Activated CD4-positive, alpha-beta T cell treated with anti-CD3 and anti-CD28 coated beads for 1 hour (primary cell): Measurements from ENCODE around the gene PPP1R18.
"Not testable (repeated sequence)": the region's sequence is repeated elsewhere in the genome, so short reads cannot be mapped to it uniquely, and the experiment has no call there.

Source experiments
- DNase-seq: peaks from one replicate; pipeline ENCODE4 v3.0.0-alpha.2; 2020

The PPP1R18 gene

GRCh38 chr6:30688569-30688968 lies 2.1 kb upstream of the PPP1R18 start:
- no peak for DNase-seq

GRCh38 chr6:30687659-30688431 lies 1.4 kb upstream of the PPP1R18 start:
- no peak for DNase-seq

- peak; percentile 59 for DNase-seq
Measured at GRCh38 chr6:30686908-30687658, 638 bp upstream of the PPP1R18 start.

GRCh38 chr6:30685157-30686008 lies 1.1 kb downstream of the PPP1R18 start:
- DNase-seq, result no peak

- DNase-seq, result no peak
Measured at GRCh38 chr6:30684386-30685156, 1.9 kb downstream of the PPP1R18 start.

- no peak for DNase-seq
Measured at GRCh38 chr6:30683980-30684338, 2.5 kb downstream of the PPP1R18 start.

GRCh38 chr6:30683183-30683979 lies 3.1 kb downstream of the PPP1R18 start:
- no peak for DNase-seq

- DNase-seq, result peak; percentile 76
Measured at GRCh38 chr6:30682143-30683117, 4.0 kb downstream of the PPP1R18 start.

GRCh38 chr6:30681766-30682142 lies 4.7 kb downstream of the PPP1R18 start:
- no peak for DNase-seq

- DNase-seq, result no peak
Measured at GRCh38 chr6:30679765-30680535, 6.5 kb downstream of the PPP1R18 start.

GRCh38 chr6:30678964-30679726 lies 7.3 kb downstream of the PPP1R18 start:
- DNase-seq, result peak; percentile 91

- DNase-seq, result no peak
Measured at GRCh38 chr6:30676660-30677285, 9.7 kb downstream of the PPP1R18 start.

GRCh38 chr6:30672445-30673253 lies 13.8 kb downstream of the PPP1R18 start, which contains the start of gene DHX16:
Gene DHX16, minus strand, starts transcription at chr6:30673006. Its CDS starts 165 bp downstream, at chr6:30672841.
- DNase-seq, result peak; percentile 78

GRCh38 chr6:30670760-30671527 lies 15.5 kb downstream of the PPP1R18 start:
- DNase-seq, result no peak

GRCh38 chr6:30666300-30666699 lies 20.1 kb downstream of the PPP1R18 start:
- DNase-seq, result not testable (repeated sequence)

GRCh38 chr6:30664994-30665767 lies 21.3 kb downstream of the PPP1R18 start:
- DNase-seq, result no peak
